Progenitor cell of endocrine pancreas (in vitro differentiated cells): ENCODE data around the gene HSPBP1. TPM values are rescaled to one million over a fixed set of nuclear protein-coding genes. Genes with fewer than 3 reads are reported as not detected.

Experiments
- DNase-seq: peaks from one replicate; pipeline ENCODE4 v3.0.0; 2021; ENCODE audit warnings: low spot score; ENCODE audit not compliant: unreplicated experiment
- H3K27ac Mint-ChIP-seq: 2 replicates; pipeline ENCODE4 v1.8.0; 2021; ENCODE audit warnings: mild to moderate bottlenecking, moderate library complexity, mixed read lengths
- H3K27me3 Mint-ChIP-seq: 2 replicates; pipeline ENCODE4 v1.8.0; 2021; ENCODE audit warnings: mixed read lengths
- H3K36me3 Mint-ChIP-seq: 2 replicates; pipeline ENCODE4 v1.8.0; 2022; ENCODE audit warnings: mixed read lengths; ENCODE audit not compliant: insufficient read depth
- H3K4me1 Mint-ChIP-seq: 2 replicates; pipeline ENCODE4 v1.8.0; 2021; ENCODE audit warnings: low read depth, mixed read lengths
- H3K4me3 Mint-ChIP-seq: 2 replicates; pipeline ENCODE4 v1.8.0; 2021; ENCODE audit warnings: low read depth, mild to moderate bottlenecking, moderate library complexity, mixed read lengths
- H3K9me3 Mint-ChIP-seq: 2 replicates; pipeline ENCODE4 v1.8.0; 2021; ENCODE audit warnings: low read depth, mixed read lengths
- CTCF ChIP-seq: fragments of 200-600 bp; sonication (generic); IDR thresholded peaks from one replicate; pipeline ENCODE4 v1.5.0; 2021; ENCODE audit warnings: antibody characterized with exemption, mild to moderate bottlenecking; ENCODE audit not compliant: unreplicated experiment
- total RNA-seq: library from RNA; stranded (reverse); gene quantifications from 2 replicates; pipeline ENCODE4 v1.2.1, GENCODE V29; 2021

HSPBP1 gene
- total RNA-seq, 1 donor from 2014 or later: 46.1 TPM

GRCh38 chr19:55248166-55248675, 31.7 kb downstream of the HSPBP1 start:
- Mint-ChIP-seq H3K27me3 (no peaks in the 10 kb centered on the region), H3K9me3 (no peaks in the 10 kb centered on the region), H3K4me1 (no peaks in the 10 kb centered on the region), H3K27ac (peak overlapping the region; percentile 33), H3K4me3 (no peak overlapping the region), H3K36me3 (peaks cover 4% of the 10 kb centered on the region)
- no peak for TF ChIP-seq CTCF
- DNase-seq: no peak

- H3K27ac Mint-ChIP-seq: no peak overlapping the region
- no peak for TF ChIP-seq CTCF
These were observed 32.2 kb downstream of the HSPBP1 start for GRCh38 chr19:55247621-55248099.

GRCh38 chr19:55246462-55247451, 33.2 kb downstream of the HSPBP1 start:
- DNase-seq: no peak
- Mint-ChIP-seq H3K36me3 (peaks cover 6% of the 10 kb centered on the region), H3K4me3 (no peak overlapping the region), H3K4me1 (no peaks in the 10 kb centered on the region), H3K27ac (no peak overlapping the region), H3K9me3 (no peaks in the 10 kb centered on the region), H3K27me3 (no peaks in the 10 kb centered on the region)
- TF ChIP-seq CTCF: no peak

More at GRCh38 chr19:55247621-55248099, 32.2 kb downstream of the HSPBP1 start:
- H3K4me3 Mint-ChIP-seq: no peak overlapping the region
- no peak for DNase-seq
- H3K36me3 Mint-ChIP-seq: peaks cover 6% of the 10 kb centered on the region
- no peaks in the 10 kb centered on the region for H3K4me1 Mint-ChIP-seq
- no peaks in the 10 kb centered on the region for H3K27me3 Mint-ChIP-seq
- H3K9me3 Mint-ChIP-seq: no peaks in the 10 kb centered on the region

- no peak for DNase-seq
- TF ChIP-seq CTCF: no peak
- Mint-ChIP-seq H3K4me3 (no peak overlapping the region), H3K36me3 (peaks cover 10% of the 10 kb centered on the region), H3K4me1 (no peaks in the 10 kb centered on the region), H3K27ac (no peak overlapping the region), H3K9me3 (no peaks in the 10 kb centered on the region), H3K27me3 (no peaks in the 10 kb centered on the region)
These were observed 34.5 kb downstream of the HSPBP1 start for GRCh38 chr19:55245236-55245904.

GRCh38 chr19:55244004-55244680, 35.8 kb downstream of the HSPBP1 start:
- Mint-ChIP-seq H3K36me3 (peaks cover 10% of the 10 kb centered on the region), H3K9me3 (no peaks in the 10 kb centered on the region), H3K27me3 (no peaks in the 10 kb centered on the region), H3K4me3 (no peak overlapping the region), H3K27ac (no peak overlapping the region), H3K4me1 (no peaks in the 10 kb centered on the region)
- no peak for DNase-seq
- TF ChIP-seq CTCF: no peak
